K562 (cell line): Measurements from ENCODE around the gene HSD11B2. TPM values are rescaled to one million over a fixed set of nuclear protein-coding genes. Genes with fewer than 3 reads are reported as not detected.

Source experiments
- ATAC-seq: fragments of 200-7000 bp; cut with Tn5 transposase; 3 replicates; pipeline ENCODE4 v1.9.1; 2020; ENCODE audit warnings: moderate library complexity
- BruUV-seq: library from RNA; stranded (reverse); fragments of 400-500 nt; replicated peaks from 2 replicates; lab custom pipeline; 2021; lab: Mats Ljungman, UMichigan
- CTCF ChIA-PET: fragments of 300-600 bp; formaldehyde crosslinking; extraction: SDS; loops from one replicate; lab custom pipeline; 2021; ENCODE audit warnings: low intra/inter-chr PET ratio; lab: Yijun Ruan, JAX
- POLR2A ChIA-PET: fragments of 300-600, 350-650 bp; sonication (Branson Sonifier 250); formaldehyde crosslinking; extraction: SDS; loops from one replicate; lab custom pipeline; 2021; ENCODE audit warnings: antibody characterized with exemption, inconsistent platforms; lab: Yijun Ruan, JAX
- DNase-seq, 4 experiments: peaks; one replicate each; pipeline versions ENCODE4 v3.0.0 to v3.0.0-alpha.2; 2011 to 2018; ENCODE audit warnings: low spot score in 3 of 4, mixed read lengths in 3 of 4; ENCODE audit errors: extremely low read depth in 1 of 4
- FAIRE-seq: peaks from 2 replicates; lab custom pipeline; 2011; peaks lifted over from hg19 to GRCh38; lab: Jason Lieb, UNC
- H2AFZ ChIP-seq: 2 replicates; pipeline ENCODE4 v1.6.0; 2011; ENCODE audit warnings: low read depth, low read length, control low read depth, inconsistent platforms
- H3K27ac ChIP-seq: fragments of 200-600 bp; 3 replicates; pipeline ENCODE4 v1.8.0; 2011; ENCODE audit warnings: low read depth, mild to moderate bottlenecking, control low read depth, inconsistent platforms, low read length, moderate library complexity, mixed read lengths; ENCODE audit errors: extremely low read depth
- H3K27me3 ChIP-seq, 2 experiments: fragments of 300-600 bp in 1 of 2; 2 replicates in 1 of 2; 3 replicates in 1 of 2; pipeline versions ENCODE4 v1.6.0 to v1.8.0; 2011; ENCODE audit warnings: inconsistent platforms in 2 of 2, low read length in 2 of 2, mild to moderate bottlenecking in 1 of 2, mixed read lengths in 1 of 2, moderate library complexity in 1 of 2; ENCODE audit not compliant: control insufficient read depth in 2 of 2, insufficient read depth in 2 of 2
- H3K36me3 ChIP-seq: fragments of 300-600 bp; 3 replicates; pipeline ENCODE4 v1.8.0; 2011; ENCODE audit warnings: mild to moderate bottlenecking, low read length, inconsistent platforms; ENCODE audit not compliant: control insufficient read depth, insufficient read depth
- H3K4me1 ChIP-seq, 2 experiments: fragments of 200-600 bp in 1 of 2; replicated peaks in 1 of 2; 2 replicates in 1 of 2; 3 replicates in 1 of 2; pipeline versions ENCODE4 v1.5.1 to v1.8.0; 2011; ENCODE audit warnings: inconsistent platforms in 2 of 2, low read length in 2 of 2, mild to moderate bottlenecking in 1 of 2, mixed read lengths in 1 of 2, moderate library complexity in 1 of 2; ENCODE audit not compliant: control insufficient read depth in 2 of 2, insufficient read depth in 2 of 2
- H3K4me2 ChIP-seq: 2 replicates; pipeline ENCODE4 v1.6.1; 2011; ENCODE audit warnings: low read length, control low read depth, inconsistent platforms, mixed read lengths; ENCODE audit not compliant: insufficient read depth
- H3K4me3 ChIP-seq: fragments of 200-600 bp; sonication (generic), shearing (Covaris generic); 2 replicates; pipeline ENCODE4 v1.5.1; 2016; ENCODE audit warnings: control low read depth, inconsistent platforms
- H3K79me2 ChIP-seq: fragments of 200-600 bp; 3 replicates; pipeline ENCODE4 v1.8.0; 2011; ENCODE audit warnings: low read length, inconsistent platforms; ENCODE audit not compliant: control insufficient read depth, insufficient read depth
- H3K9ac ChIP-seq, 2 experiments: 2 replicates each; pipeline versions ENCODE4 v1.6.0 to v1.6.1; 2011; ENCODE audit warnings: low read depth in 2 of 2, low read length in 2 of 2, control low read depth in 1 of 2, inconsistent platforms in 1 of 2, mild to moderate bottlenecking in 1 of 2, mixed read lengths in 1 of 2; ENCODE audit not compliant: insufficient read depth in 1 of 2
- H3K9me1 ChIP-seq: one replicate; pipeline ENCODE4 v1.6.0; 2011; ENCODE audit warnings: inconsistent platforms, mild to moderate bottlenecking, low read length, moderate library complexity; ENCODE audit not compliant: control insufficient read depth, insufficient read depth
- H3K9me3 ChIP-seq: replicated peaks from 2 replicates; pipeline ENCODE4 v1.5.1; 2011; ENCODE audit warnings: low read depth, low read length, inconsistent platforms; ENCODE audit not compliant: control insufficient read depth, insufficient read depth
- H4K20me1 ChIP-seq: replicated peaks from 2 replicates; pipeline ENCODE4 v1.6.1; 2011; ENCODE audit warnings: low read length, inconsistent platforms, mixed read lengths; ENCODE audit not compliant: control insufficient read depth, insufficient read depth
- EP300 ChIP-seq: IDR thresholded peaks from 2 replicates; pipeline ENCODE4 v1.6.1; 2012; ENCODE audit warnings: low read length, improper control_type of control experiment
- ETS2 ChIP-seq: IDR thresholded peaks from 2 replicates; pipeline ENCODE4 v1.6.1; 2016; ENCODE audit warnings: borderline replicate concordance, missing genetic modification characterization, mild to moderate bottlenecking, moderate library complexity, missing compliant biosample characterization; ENCODE audit not compliant: poor library complexity, severe bottlenecking
- HMG20B ChIP-seq: fragments of 250-450 bp; sonication (Bioruptor Pico); IDR thresholded peaks from 2 replicates; pipeline ENCODE4 v1.5.0; 2021; ENCODE audit warnings: mild to moderate bottlenecking
- MEF2A ChIP-seq: IDR thresholded peaks from 2 replicates; pipeline ENCODE4 v1.6.1; 2011; ENCODE audit warnings: low read depth, mild to moderate bottlenecking, low read length, moderate library complexity; ENCODE audit not compliant: control insufficient read depth
- NRF1 ChIP-seq, 2 experiments: fragments of 450-650 bp; IDR thresholded peaks in 1 of 2; conservative IDR thresholded peaks in 1 of 2; 2 replicates each; pipeline ENCODE4 v1.6.1; 2014; ENCODE audit warnings: mild to moderate bottlenecking in 2 of 2
- POLR2AphosphoS5 ChIP-seq: IDR thresholded peaks from 2 replicates; pipeline ENCODE4 v1.6.1; 2011; ENCODE audit warnings: mild to moderate bottlenecking, low read depth, low read length, moderate library complexity; ENCODE audit not compliant: control insufficient read depth, insufficient read depth
- STAT5A ChIP-seq: IDR thresholded peaks from 2 replicates; pipeline ENCODE4 v1.6.1; 2012; ENCODE audit warnings: low read length, inconsistent platforms, borderline replicate concordance
- TRIM24 ChIP-seq, 2 experiments: fragments of 450-650 bp; IDR thresholded peaks; 2 replicates each; pipeline ENCODE4 v1.6.1; 2016
- UBTF ChIP-seq, 2 experiments: IDR thresholded peaks; 2 replicates each; pipeline ENCODE4 v1.6.1; 2012; ENCODE audit warnings: improper control_type of control experiment in 2 of 2, low read depth in 2 of 2, low read length in 2 of 2, borderline replicate concordance in 1 of 2
- USF2 ChIP-seq: sonication (generic); formaldehyde crosslinking; IDR thresholded peaks from 2 replicates; pipeline ENCODE4 v1.5.0; 2020; ENCODE audit warnings: missing genetic modification reagents
- ZBTB33 ChIP-seq: sonication (generic); formaldehyde crosslinking; IDR thresholded peaks from 2 replicates; pipeline ENCODE4 v1.8.1; 2023; ENCODE audit warnings: mild to moderate bottlenecking, missing genetic modification reagents
- ZNF347 ChIP-seq: fragments of 450-650 bp; formaldehyde crosslinking; IDR thresholded peaks from 2 replicates; pipeline ENCODE4 v1.4.0; 2020; ENCODE audit warnings: low read depth, mild to moderate bottlenecking, moderate library complexity
- ZNF395 ChIP-seq: fragments of 200-800 bp; sonication (Bioruptor generic); IDR thresholded peaks from 2 replicates; pipeline ENCODE4 v1.6.1; 2017; ENCODE audit warnings: missing genetic modification characterization, missing compliant biosample characterization
- WGBS: fragments of 100-300 bp; shearing (Covaris generic); methylation state at CpG from one replicate; pipeline ENCODE4 v1.1.6; 2016; ENCODE audit warnings: low coverage, mixed read lengths; ENCODE audit not compliant: insufficient coverage; ENCODE audit errors: missing lambda C conversion rate; 5-methylcytosine and 5-hydroxymethylcytosine counted together
- in situ Hi-C: fragments of 300-500 bp; cut with MboI; formaldehyde crosslinking; loops from 4 replicates; pipeline ENCODE4 v1.15.0; 2018; ENCODE audit warnings: inconsistent platforms, mixed read lengths
- intact Hi-C: fragments of 100-400 bp; cut with micrococcal nuclease; formaldehyde crosslinking; loops from 2 replicates; pipeline ENCODE4 v1.14.2; 2022
- polyA plus RNA-seq, 8 experiments: library from polyadenylated mRNA; depleted of rRNA in 4 of 8; stranded (reverse) in 5 of 8; unstranded in 3 of 8; fragments of >200 nt; fragmentation: Nextera tagmentation in 2 of 8; fragmentation: Illumina TruSeq in 1 of 8; extraction: Ambion mirVana in 2 of 8; extraction: Trizol in 1 of 8; gene quantifications; 2 replicates each; pipeline versions ENCODE4 v1.2.1 to v1.2.3, GENCODE V29; 2011 to 2014; ENCODE audit warnings: inconsistent platforms in 1 of 8, missing spikeins in 1 of 8
- total RNA-seq, 7 experiments: library from RNA; depleted of rRNA in 6 of 7; stranded (reverse); fragments of >200 nt in 6 of 7; fragmentation: Illumina TruSeq in 2 of 7; extraction: Trizol in 2 of 7; gene quantifications; 2 replicates each; pipeline versions ENCODE4 v1.2.1 to v1.2.3, GENCODE V29; 2011 to 2021; ENCODE audit warnings: low replicate concordance in 1 of 7

HSD11B2 gene
- total and polyA plus RNA-seq, 9 of the 15 experiments (the other 6 are each of a cell fraction or from before 2014, with no cell fraction given), result 0.08 to 2.0 (median 0.79) TPM

GRCh38 chr16:67459861-67460150, 28.9 kb downstream of the HSD11B2 start (continued):
- no peak for TF ChIP-seq MEF2A
- TF ChIP-seq, all 486 proteins: peak for 0

- H3K27ac ChIP-seq, result peak overlapping the region; percentile 15; the same call in 2 of the 3 replicates
- no peak overlapping the region for H3K4me3 ChIP-seq
- peaks cover 22% of the 10 kb centered on the region for H3K9me1 ChIP-seq
- peak overlapping the region; percentile 7 to 85; a peak in 3 of 4 replicates for H3K9ac ChIP-seq
- in situ Hi-C loops, result no loop called here
- ChIA-PET CTCF (no interaction called here), POLR2A (interaction anchor here (0.6 to 1.3 kb wide), 4 partner anchors 8 to 136 kb away, joined by 3 to 6 read pairs (median 4); no protein-coding TSS in a partner anchor)
- no peaks in the 10 kb centered on the region for H3K27me3 ChIP-seq
- no peak overlapping the region for H2AFZ ChIP-seq
- peaks cover 50% of the 10 kb centered on the region for H4K20me1 ChIP-seq
- H3K36me3 ChIP-seq, result peaks cover 30% of the 10 kb centered on the region; the same call in 2 of the 3 replicates
- intact Hi-C loops, result loop anchor here (10.0 kb wide), 1 partner anchor 505 kb away; no protein-coding TSS in a partner anchor
- DNase-seq (peak; percentile 80 to 90 (median 86)), ATAC-seq (peak; percentile 93), FAIRE-seq (peak; percentile 97)
- H3K79me2 ChIP-seq, result peaks cover 40% of the 10 kb centered on the region
- peaks cover 26 to 43% of the 10 kb centered on the region in 2 experiments for H3K4me1 ChIP-seq
- H3K4me2 ChIP-seq, result peak overlapping the region; percentile 52
- WGBS, result 33% methylated on average over 5 of the region's 5 CpGs
- no peaks in the 10 kb centered on the region for H3K9me3 ChIP-seq
- BruUV-seq, result no TSS peak
- TF ChIP-seq HMG20B (CRISPR knock-in tag) (no peak), POLR2AphosphoS5 (peak; percentile 86), USF2 (CRISPR knock-in tag) (no peak), STAT5A (peak; percentile 63; the same call in 1 of the 2 replicates), ZBTB33 (CRISPR knock-in tag) (0 out of 2 replicates have a peak, but pooled peaks have one; percentile 17), ETS2 (tag) (no peak), NRF1 (conservative IDR thresholded peaks at IDR 0.05 in 1 of 2, IDR thresholded peaks at IDR 0.05 in 1 of 2) (peak; percentile 46 to 62), UBTF (IDR thresholded peaks at IDR 0.05; ENCODE audit: borderline replicate concordance in 1 of 2, low read depth in 2 of 2, low read length in 2 of 2) (no peak), ZNF395 (CRISPR knock-in tag) (peak; percentile 49; the same call in 1 of the 2 replicates), EP300 (peak; percentile 63; the same call in 1 of the 2 replicates), ZNF347 (no peak), TRIM24 (IDR thresholded peaks at IDR 0.05) (0 out of 4 replicates have a peak, but pooled peaks of 1 of the 2 experiments have one; percentile 36)
Observed at GRCh38 chr16:67460168-67460567, 29.2 kb downstream of the HSD11B2 start.
